Fibroblast of lung (primary cell): ENCODE measurements around the gene ELMOD3. TPM values are rescaled to one million over a fixed set of nuclear protein-coding genes. Genes with fewer than 3 reads are reported as not detected.

ENCODE experiments used
- DNase-seq, 2 donors: peaks; one replicate each; pipeline versions ENCODE4 v3.0.0 to v3.0.0-alpha.2; 2010; ENCODE audit warnings: low read depth in 2 of 2
- H2AFZ ChIP-seq: 2 replicates; pipeline ENCODE4 v1.5.1; 2012; ENCODE audit warnings: low read length, control low read depth, inconsistent platforms
- H3K27ac ChIP-seq: 2 replicates; pipeline ENCODE4 v1.5.1; 2011; ENCODE audit warnings: low read length, control low read depth; ENCODE audit not compliant: insufficient read depth
- H3K27me3 ChIP-seq: 2 replicates; pipeline ENCODE4 v1.5.1; 2011; ENCODE audit warnings: mild to moderate bottlenecking, low read length; ENCODE audit not compliant: control insufficient read depth, insufficient read depth
- H3K36me3 ChIP-seq: 2 replicates; pipeline ENCODE4 v1.5.1; 2011; ENCODE audit warnings: low read length; ENCODE audit not compliant: control insufficient read depth, insufficient read depth
- H3K4me1 ChIP-seq: 2 replicates; pipeline ENCODE4 v1.5.1; 2011; ENCODE audit warnings: low read length; ENCODE audit not compliant: control insufficient read depth, insufficient read depth; ENCODE audit errors: extremely low read depth
- H3K4me2 ChIP-seq: 2 replicates; pipeline ENCODE4 v1.5.1; 2011; ENCODE audit warnings: low read length, control low read depth; ENCODE audit not compliant: insufficient read depth; ENCODE audit errors: extremely low read depth
- H3K4me3 ChIP-seq, 4 experiments: fragments of 200-600 bp in 1 of 4; sonication (generic) in 1 of 4; replicated peaks in 1 of 4; 2 replicates each; pipeline ENCODE4 v1.5.1; 2011 to 2016; ENCODE audit warnings: low read length in 4 of 4, low read depth in 3 of 4, mild to moderate bottlenecking in 3 of 4, control low read depth in 2 of 4, inconsistent platforms in 1 of 4, mixed read lengths in 1 of 4; ENCODE audit not compliant: insufficient read depth in 1 of 4; ENCODE audit errors: control extremely low read depth in 1 of 4
- H3K79me2 ChIP-seq: 2 replicates; pipeline ENCODE4 v1.5.1; 2012; ENCODE audit warnings: mild to moderate bottlenecking, low read length, inconsistent platforms; ENCODE audit not compliant: control insufficient read depth, insufficient read depth
- H3K9ac ChIP-seq: 2 replicates; pipeline ENCODE4 v1.5.1; 2011; ENCODE audit warnings: mild to moderate bottlenecking, low read length, control low read depth; ENCODE audit not compliant: insufficient read depth
- H3K9me3 ChIP-seq: 2 replicates; pipeline ENCODE4 v1.5.1; 2012; ENCODE audit warnings: low read depth, low read length; ENCODE audit not compliant: control insufficient read depth, insufficient read depth
- H4K20me1 ChIP-seq: 2 replicates; pipeline ENCODE4 v1.5.1; 2011; ENCODE audit warnings: low read length; ENCODE audit not compliant: control insufficient read depth, insufficient read depth; ENCODE audit errors: extremely low read depth
- EZH2 ChIP-seq: IDR thresholded peaks from 2 replicates; pipeline ENCODE4 v1.5.1; 2012; ENCODE audit warnings: low read length, control low read depth, mild to moderate bottlenecking; ENCODE audit errors: missing control alignments
- polyA plus RNA-seq, 2 donors: library from polyadenylated mRNA; depleted of rRNA in 1 of 2; stranded (reverse) in 1 of 2; unstranded in 1 of 2; fragments of >200 nt; gene quantifications; 2 replicates each; pipeline ENCODE4 v1.2.1, GENCODE V29; 2011 to 2012; ENCODE audit warnings: missing spikeins in 1 of 2
- total RNA-seq: library from RNA; depleted of rRNA; stranded (reverse); fragments of >200 nt; gene quantifications from 2 replicates; pipeline ENCODE4 v1.2.1, GENCODE V29; 2014
- TF ChIP-seq, protein P1 (sequence below), 2 donors: IDR thresholded peaks in 1 of 2; conservative IDR thresholded peaks in 1 of 2; 1 replicate in 1 of 2; 2 replicates in 1 of 2; pipeline ENCODE4 v1.5.1; 2011 to 2012; ENCODE audit warnings: low read length in 2 of 2, control low read depth in 1 of 2, inconsistent platforms in 1 of 2, low read depth in 1 of 2, mild to moderate bottlenecking in 1 of 2

ELMOD3 gene
- total and polyA plus RNA-seq, 2 donors (not counting 1 experiment from before 2014, with no cell fraction given): 13.0 to 27.9 TPM

- no peak for DNase-seq
Measured at GRCh38 chr2:85394976-85395375, 40.4 kb downstream of the ELMOD3 start.

DNA sequence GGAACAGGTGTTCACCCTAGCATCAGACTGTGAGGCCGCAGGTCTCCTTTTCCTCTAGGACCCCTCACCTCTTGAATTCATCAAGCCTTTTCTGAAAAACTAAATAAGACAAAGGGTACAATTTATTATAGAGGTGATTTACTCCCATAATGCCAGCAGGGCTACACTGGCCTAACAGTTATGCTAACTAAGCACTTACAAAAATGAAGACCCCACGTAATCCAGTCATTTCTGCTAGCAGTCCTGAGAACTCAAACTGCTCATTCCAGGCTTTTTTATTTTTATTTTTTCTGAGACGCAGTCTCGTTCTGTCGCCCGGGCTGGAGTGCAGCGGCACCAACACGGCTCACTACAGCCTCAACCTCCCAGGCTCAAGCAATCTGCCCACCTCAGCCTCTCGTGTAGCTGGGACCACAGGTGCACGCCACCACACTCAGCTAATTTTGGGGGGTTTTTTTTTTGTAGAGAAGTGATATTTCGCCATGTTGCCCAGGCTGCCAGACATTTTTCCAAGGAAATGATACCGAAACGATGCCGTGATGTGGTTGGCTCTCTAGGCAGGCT lies 41.4 kb downstream of the ELMOD3 start:
- no peak overlapping the region for H2AFZ ChIP-seq

More at GRCh38 chr2:85394976-85395375, 40.4 kb downstream of the ELMOD3 start:
- no peak overlapping the region for H2AFZ ChIP-seq
- TF ChIP-seq, protein P1, sequence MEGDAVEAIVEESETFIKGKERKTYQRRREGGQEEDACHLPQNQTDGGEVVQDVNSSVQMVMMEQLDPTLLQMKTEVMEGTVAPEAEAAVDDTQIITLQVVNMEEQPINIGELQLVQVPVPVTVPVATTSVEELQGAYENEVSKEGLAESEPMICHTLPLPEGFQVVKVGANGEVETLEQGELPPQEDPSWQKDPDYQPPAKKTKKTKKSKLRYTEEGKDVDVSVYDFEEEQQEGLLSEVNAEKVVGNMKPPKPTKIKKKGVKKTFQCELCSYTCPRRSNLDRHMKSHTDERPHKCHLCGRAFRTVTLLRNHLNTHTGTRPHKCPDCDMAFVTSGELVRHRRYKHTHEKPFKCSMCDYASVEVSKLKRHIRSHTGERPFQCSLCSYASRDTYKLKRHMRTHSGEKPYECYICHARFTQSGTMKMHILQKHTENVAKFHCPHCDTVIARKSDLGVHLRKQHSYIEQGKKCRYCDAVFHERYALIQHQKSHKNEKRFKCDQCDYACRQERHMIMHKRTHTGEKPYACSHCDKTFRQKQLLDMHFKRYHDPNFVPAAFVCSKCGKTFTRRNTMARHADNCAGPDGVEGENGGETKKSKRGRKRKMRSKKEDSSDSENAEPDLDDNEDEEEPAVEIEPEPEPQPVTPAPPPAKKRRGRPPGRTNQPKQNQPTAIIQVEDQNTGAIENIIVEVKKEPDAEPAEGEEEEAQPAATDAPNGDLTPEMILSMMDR (conservative IDR thresholded peaks at IDR 0.05 in 1 of 2, IDR thresholded peaks at IDR 0.05 in 1 of 2; ENCODE audit: low read depth in 1 of 2, low read length in 2 of 2): no peak
- TF ChIP-seq EZH2: no peak
- H3K27me3 ChIP-seq: no peaks in the 10 kb centered on the region
- no peak overlapping the region for H3K9ac ChIP-seq
- no peaks in the 10 kb centered on the region for H3K9me3 ChIP-seq
- H3K4me2 ChIP-seq: no peak overlapping the region
- no peaks in the 10 kb centered on the region for H3K79me2 ChIP-seq
- peaks cover 4% of the 10 kb centered on the region for H3K36me3 ChIP-seq
- H3K4me1 ChIP-seq: peaks cover 8% of the 10 kb centered on the region
- no peak overlapping the region for H3K4me3 ChIP-seq
- H4K20me1 ChIP-seq: no peaks in the 10 kb centered on the region
- H3K27ac ChIP-seq: no peak overlapping the region

DNA sequence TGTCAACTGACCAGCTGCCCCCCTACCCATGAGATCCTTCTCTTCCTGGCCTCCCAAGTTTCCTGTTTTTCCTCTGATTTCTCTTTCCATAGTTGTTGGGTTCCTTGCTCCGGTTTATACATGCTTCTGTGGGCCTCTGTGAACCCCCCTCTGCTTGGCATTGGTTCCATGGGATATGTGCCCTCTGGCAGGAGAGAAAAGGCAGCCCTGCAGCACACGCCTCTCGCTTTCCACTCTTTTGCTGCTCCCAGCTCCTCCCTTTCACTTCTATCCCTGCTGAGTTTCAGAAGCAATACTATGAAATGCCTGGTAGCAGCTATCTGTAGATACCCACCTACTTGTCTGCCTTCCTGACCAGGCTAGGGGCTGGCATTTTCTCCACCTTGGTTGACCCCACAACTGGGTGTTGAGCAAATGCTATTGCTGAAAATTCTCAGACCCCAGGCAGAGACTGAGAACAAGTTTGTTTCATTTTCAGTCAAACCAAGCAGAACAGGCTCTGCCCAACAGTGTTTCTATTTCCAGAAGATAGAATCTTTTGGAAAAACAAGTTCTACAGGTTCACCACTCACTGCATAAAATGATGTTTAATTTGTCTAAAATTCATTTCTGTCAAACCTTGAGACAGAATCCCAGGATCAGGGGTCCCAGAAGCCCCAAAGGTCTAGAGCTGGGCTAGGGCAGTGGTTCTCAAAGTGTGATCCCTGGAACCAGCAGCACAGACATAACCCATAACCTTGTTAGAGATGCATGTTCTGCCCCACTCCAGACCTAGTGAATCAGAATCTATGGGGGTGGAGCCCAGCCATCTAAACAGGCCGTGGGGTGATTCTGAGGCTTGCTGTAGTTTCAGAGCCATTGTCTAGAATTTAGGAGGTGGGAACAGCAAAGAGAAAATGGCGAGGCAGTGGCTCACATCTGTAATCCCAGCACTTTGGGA lies 42.2 kb downstream of the ELMOD3 start:
- Histone ChIP-seq H3K4me2 (no peak overlapping the region), H3K79me2 (no peaks in the 10 kb centered on the region), H3K27ac (no peak overlapping the region), H3K4me3 (no peak overlapping the region), H3K9ac (no peak overlapping the region), H3K9me3 (no peaks in the 10 kb centered on the region), H3K36me3 (peaks cover 3% of the 10 kb centered on the region), H4K20me1 (no peaks in the 10 kb centered on the region), H3K4me1 (peaks cover 8% of the 10 kb centered on the region), H3K27me3 (no peaks in the 10 kb centered on the region), H2AFZ (no peak overlapping the region)
- TF ChIP-seq, protein P1 (conservative IDR thresholded peaks at IDR 0.05 in 1 of 2, IDR thresholded peaks at IDR 0.05 in 1 of 2; ENCODE audit: low read depth in 1 of 2, low read length in 2 of 2): no peak
- no peak for TF ChIP-seq EZH2
- DNase-seq: no peak

More for the DNA sequence above, 41.4 kb downstream of the ELMOD3 start:
- Histone ChIP-seq H3K36me3 (peaks cover 4% of the 10 kb centered on the region), H3K4me2 (no peak overlapping the region), H3K9me3 (no peaks in the 10 kb centered on the region), H3K9ac (no peak overlapping the region), H3K27ac (no peak overlapping the region), H3K4me3 (no peak overlapping the region), H3K4me1 (peaks cover 8% of the 10 kb centered on the region), H4K20me1 (no peaks in the 10 kb centered on the region), H3K27me3 (no peaks in the 10 kb centered on the region), H3K79me2 (no peaks in the 10 kb centered on the region)
- TF ChIP-seq, protein P1 (conservative IDR thresholded peaks at IDR 0.05 in 1 of 2, IDR thresholded peaks at IDR 0.05 in 1 of 2; ENCODE audit: low read depth in 1 of 2, low read length in 2 of 2): no peak
- TF ChIP-seq EZH2: no peak
- no peak for DNase-seq
